ENCODE measurements around the gene MTMR1.

The MTMR1 gene

GRCh38 chrX:150766351-150767044, 73.3 kb downstream of the MTMR1 start:
- TF ChIP-seq EZH2phosphoT487 (conservative IDR thresholded peaks at IDR 0.05; ENCODE audit: low read length) (no peak), CTCF (IDR thresholded peaks at IDR 0.05; ENCODE audit: insufficient read depth, low read length, poor library complexity, severe bottlenecking) (no peak)
- no peak overlapping the region for H3K27ac ChIP-seq (ENCODE audit: low read depth, low read length)
- no peaks in the 10 kb centered on the region for H3K79me2 ChIP-seq (ENCODE audit: insufficient read depth, low read length)
- no peaks in the 10 kb centered on the region for H3K9me3 ChIP-seq (ENCODE audit: insufficient read depth, low read length)
- H3K4me3 ChIP-seq (ENCODE audit: insufficient read depth, low read length, poor library complexity, severe bottlenecking) = no peak overlapping the region
- H3K9me2 ChIP-seq (replicated peaks; ENCODE audit: insufficient read depth, low read length) = no peaks in the 10 kb centered on the region
- H3K36me3 ChIP-seq (ENCODE audit: low read length) = no peaks in the 10 kb centered on the region
- no peak overlapping the region for H3K4me2 ChIP-seq (ENCODE audit: low read depth, low read length, poor library complexity, severe bottlenecking)
- no peak overlapping the region for H2AFZ ChIP-seq (ENCODE audit: low read depth, low read length, severe bottlenecking)
- H3F3A ChIP-seq (ENCODE audit: insufficient read depth) = no peaks in the 10 kb centered on the region
- H3K9ac ChIP-seq (ENCODE audit: low read length) = no peak overlapping the region
- no peaks in the 10 kb centered on the region for H4K20me1 ChIP-seq (ENCODE audit: low read depth, low read length)
- no peaks in the 10 kb centered on the region for H3K27me3 ChIP-seq (ENCODE audit: low read length)

GRCh38 chrX:150767045-150767395, 73.8 kb downstream of the MTMR1 start:
- H3K4me2 ChIP-seq (ENCODE audit: low read depth, low read length, poor library complexity, severe bottlenecking) = no peak overlapping the region
- no peaks in the 10 kb centered on the region for H3K9me3 ChIP-seq (ENCODE audit: insufficient read depth, low read length)
- H3K9me2 ChIP-seq (replicated peaks; ENCODE audit: insufficient read depth, low read length) = no peaks in the 10 kb centered on the region
- no peak for TF ChIP-seq CTCF (IDR thresholded peaks at IDR 0.05; ENCODE audit: insufficient read depth, low read length, poor library complexity, severe bottlenecking)
- no peak for TF ChIP-seq EZH2phosphoT487 (conservative IDR thresholded peaks at IDR 0.05; ENCODE audit: low read length)
- no peak overlapping the region for H3K27ac ChIP-seq (ENCODE audit: low read depth, low read length)
- H2AFZ ChIP-seq (ENCODE audit: low read depth, low read length, severe bottlenecking) = no peak overlapping the region
- no peak overlapping the region for H3K4me3 ChIP-seq (ENCODE audit: insufficient read depth, low read length, poor library complexity, severe bottlenecking)
- no peak overlapping the region for H3K9ac ChIP-seq (ENCODE audit: low read length)
- no peaks in the 10 kb centered on the region for H3K27me3 ChIP-seq (ENCODE audit: low read length)
- H3K79me2 ChIP-seq (ENCODE audit: insufficient read depth, low read length) = no peaks in the 10 kb centered on the region
- no peaks in the 10 kb centered on the region for H3F3A ChIP-seq (ENCODE audit: insufficient read depth)
- H4K20me1 ChIP-seq (ENCODE audit: low read depth, low read length) = no peaks in the 10 kb centered on the region
- no peaks in the 10 kb centered on the region for H3K36me3 ChIP-seq (ENCODE audit: low read length)

DNA sequence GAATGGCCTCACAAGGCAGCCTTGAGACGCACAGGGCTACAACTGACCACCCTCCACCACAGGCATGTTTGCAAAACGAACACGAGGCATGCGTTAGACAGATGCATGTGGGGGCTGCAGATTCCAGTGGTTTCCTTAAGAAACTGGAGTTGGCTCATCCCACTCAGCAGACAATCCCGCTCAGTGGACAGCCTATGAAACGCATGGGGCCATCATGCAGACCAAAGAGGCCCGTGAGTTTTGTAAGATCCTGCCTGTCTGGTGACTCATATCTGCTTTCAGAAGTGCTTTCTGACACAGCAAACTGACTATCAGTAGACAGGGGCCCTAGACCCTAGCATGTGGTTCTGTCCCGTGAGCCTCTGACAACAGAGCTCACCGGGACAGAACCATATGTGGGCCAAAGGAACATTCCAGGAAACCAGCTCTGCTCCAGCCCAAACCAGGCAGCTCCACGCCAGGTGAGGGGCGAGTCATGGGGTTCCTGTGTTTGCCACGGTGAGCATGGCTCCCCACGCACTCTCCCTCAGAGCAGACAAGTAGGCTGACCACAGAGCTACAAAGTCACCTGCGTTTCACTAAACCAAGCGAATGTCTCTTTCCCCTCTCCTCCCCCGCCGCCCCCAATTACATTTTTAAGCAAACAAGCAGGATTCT, 74.4 kb downstream of the MTMR1 start:
- Histone ChIP-seq H3K27me3 (ENCODE audit: low read length) (no peaks in the 10 kb centered on the region), H3F3A (ENCODE audit: insufficient read depth) (no peaks in the 10 kb centered on the region), H3K9ac (ENCODE audit: low read length) (no peak overlapping the region), H2AFZ (ENCODE audit: low read depth, low read length, severe bottlenecking) (no peak overlapping the region), H3K4me3 (ENCODE audit: insufficient read depth, low read length, poor library complexity, severe bottlenecking) (no peak overlapping the region), H3K4me2 (ENCODE audit: low read depth, low read length, poor library complexity, severe bottlenecking) (no peak overlapping the region), H3K9me3 (ENCODE audit: insufficient read depth, low read length) (no peaks in the 10 kb centered on the region), H3K79me2 (ENCODE audit: insufficient read depth, low read length) (no peaks in the 10 kb centered on the region), H3K36me3 (ENCODE audit: low read length) (no peaks in the 10 kb centered on the region), H3K27ac (ENCODE audit: low read depth, low read length) (no peak overlapping the region), H3K9me2 (replicated peaks; ENCODE audit: insufficient read depth, low read length) (no peaks in the 10 kb centered on the region), H4K20me1 (ENCODE audit: low read depth, low read length) (no peaks in the 10 kb centered on the region)
- TF ChIP-seq EZH2phosphoT487 (conservative IDR thresholded peaks at IDR 0.05; ENCODE audit: low read length) (no peak), CTCF (IDR thresholded peaks at IDR 0.05; ENCODE audit: insufficient read depth, low read length, poor library complexity, severe bottlenecking) (no peak)
